ENCODE data around the gene CACNA2D3. TPM values are rescaled to one million over a fixed set of nuclear protein-coding genes. Genes with fewer than 3 reads are reported as not detected.

Gene CACNA2D3
- total and polyA plus RNA-seq, 2 experiments from 2014 or later: 0.30 to 0.43 TPM

GRCh38 chr3:54931182-54931581 is 808.8 kb downstream of the CACNA2D3 start:
- no peak overlapping the region for H3K4me2 ChIP-seq (ENCODE audit: unreplicated experiment)
- no peak overlapping the region for H3K4me3 ChIP-seq
- no peak overlapping the region for H3K9ac ChIP-seq
- no peaks in the 10 kb centered on the region for H3K9me2 ChIP-seq (ENCODE audit: insufficient read depth)
- no peaks in the 10 kb centered on the region for H4K20me1 ChIP-seq (ENCODE audit: insufficient read depth)
- H2AFZ ChIP-seq: no peak overlapping the region
- H3K27me3 ChIP-seq (replicated peaks; ENCODE audit: insufficient read depth): no peaks in the 10 kb centered on the region
- in situ Hi-C loops (cut with MboI): no loop called here
- H3K9me3 ChIP-seq (ENCODE audit: low read depth): no peaks in the 10 kb centered on the region
- no peaks in the 10 kb centered on the region for H3K4me1 ChIP-seq (ENCODE audit: insufficient read depth)
- H3K79me2 ChIP-seq (ENCODE audit: insufficient read depth): no peaks in the 10 kb centered on the region
- H3K27ac ChIP-seq: no peak overlapping the region
- WGBS, 2 experiments (ENCODE audit: low coverage in 1 of 2, low lambda C conversion rate in 2 of 2, missing lambda C conversion rate in 2 of 2): 46 to 47% methylated on average over 4 of the region's 4 CpGs
- H3F3A ChIP-seq (ENCODE audit: insufficient read depth): no peaks in the 10 kb centered on the region
- no peaks in the 10 kb centered on the region for H3K36me3 ChIP-seq (ENCODE audit: low read depth)
- DNase-seq: no peak
- TF ChIP-seq EZH2 (IDR thresholded peaks at IDR 0.05; ENCODE audit: insufficient read depth, poor library complexity, severe bottlenecking): no peak
- TF ChIP-seq EZH2phosphoT487 (IDR thresholded peaks at IDR 0.05; ENCODE audit: insufficient read depth, low read depth): no peak

GRCh38 chr3:54932606-54933005 is 810.3 kb downstream of the CACNA2D3 start:
- Histone ChIP-seq H3K9me2 (ENCODE audit: insufficient read depth) (no peaks in the 10 kb centered on the region), H3K4me3 (no peak overlapping the region), H3K36me3 (ENCODE audit: low read depth) (no peaks in the 10 kb centered on the region), H4K20me1 (ENCODE audit: insufficient read depth) (no peaks in the 10 kb centered on the region), H3K27ac (no peak overlapping the region), H3K9me3 (ENCODE audit: low read depth) (no peaks in the 10 kb centered on the region), H3K4me1 (ENCODE audit: insufficient read depth) (no peaks in the 10 kb centered on the region), H3K27me3 (replicated peaks; ENCODE audit: insufficient read depth) (no peaks in the 10 kb centered on the region), H3K79me2 (ENCODE audit: insufficient read depth) (no peaks in the 10 kb centered on the region), H3K9ac (no peak overlapping the region), H3F3A (ENCODE audit: insufficient read depth) (no peaks in the 10 kb centered on the region), H2AFZ (no peak overlapping the region), H3K4me2 (ENCODE audit: unreplicated experiment) (no peak overlapping the region)
- 38 to 43% methylated on average over 4 of the region's 4 CpGs for WGBS, 2 experiments (ENCODE audit: low coverage in 1 of 2, low lambda C conversion rate in 2 of 2, missing lambda C conversion rate in 2 of 2)
- no peak for TF ChIP-seq EZH2phosphoT487 (IDR thresholded peaks at IDR 0.05; ENCODE audit: insufficient read depth, low read depth)
- no peak for TF ChIP-seq EZH2 (IDR thresholded peaks at IDR 0.05; ENCODE audit: insufficient read depth, poor library complexity, severe bottlenecking)
- in situ Hi-C loops (cut with MboI): no loop called here
- no peak for DNase-seq

GRCh38 chr3:54935869-54936268 is 813.5 kb downstream of the CACNA2D3 start:
- Histone ChIP-seq H2AFZ (no peak overlapping the region), H3K9ac (no peak overlapping the region), H3K4me2 (ENCODE audit: unreplicated experiment) (no peak overlapping the region), H3K9me2 (ENCODE audit: insufficient read depth) (no peaks in the 10 kb centered on the region), H3K9me3 (ENCODE audit: low read depth) (no peaks in the 10 kb centered on the region), H3F3A (ENCODE audit: insufficient read depth) (0 out of 2 replicates have a peak, but pooled peaks cover 4% of the 10 kb centered on the region), H3K27me3 (replicated peaks; ENCODE audit: insufficient read depth) (no peaks in the 10 kb centered on the region), H3K36me3 (ENCODE audit: low read depth) (no peaks in the 10 kb centered on the region), H4K20me1 (ENCODE audit: insufficient read depth) (no peaks in the 10 kb centered on the region), H3K4me3 (no peak overlapping the region), H3K4me1 (ENCODE audit: insufficient read depth) (no peaks in the 10 kb centered on the region), H3K27ac (no peak overlapping the region), H3K79me2 (ENCODE audit: insufficient read depth) (no peaks in the 10 kb centered on the region)
- DNase-seq: no peak
- TF ChIP-seq EZH2phosphoT487 (IDR thresholded peaks at IDR 0.05; ENCODE audit: insufficient read depth, low read depth): no peak
- TF ChIP-seq EZH2 (IDR thresholded peaks at IDR 0.05; ENCODE audit: insufficient read depth, poor library complexity, severe bottlenecking): no peak
- in situ Hi-C loops (cut with MboI): no loop called here
- WGBS, 2 experiments (ENCODE audit: low coverage in 1 of 2, low lambda C conversion rate in 2 of 2, missing lambda C conversion rate in 2 of 2): 71 to 76% methylated on average over 3 of the region's 3 CpGs

- no peaks in the 10 kb centered on the region for H3K36me3 ChIP-seq (ENCODE audit: low read depth)
- no peak overlapping the region for H3K9ac ChIP-seq
- H3K9me2 ChIP-seq (ENCODE audit: insufficient read depth): no peaks in the 10 kb centered on the region
- 82 to 88% methylated on average over 5 of the region's 5 CpGs for WGBS, 2 experiments (ENCODE audit: low coverage in 1 of 2, low lambda C conversion rate in 2 of 2, missing lambda C conversion rate in 2 of 2)
- no peaks in the 10 kb centered on the region for H4K20me1 ChIP-seq (ENCODE audit: insufficient read depth)
- no peaks in the 10 kb centered on the region for H3K27me3 ChIP-seq (replicated peaks; ENCODE audit: insufficient read depth)
- H3K27ac ChIP-seq: no peak overlapping the region
- no peaks in the 10 kb centered on the region for H3K4me1 ChIP-seq (ENCODE audit: insufficient read depth)
- no peaks in the 10 kb centered on the region for H3K9me3 ChIP-seq (ENCODE audit: low read depth)
- peak; percentile 24 for DNase-seq
- H3K4me2 ChIP-seq (ENCODE audit: unreplicated experiment): no peak overlapping the region
- in situ Hi-C loops (cut with MboI): no loop called here
- TF ChIP-seq EZH2phosphoT487 (IDR thresholded peaks at IDR 0.05; ENCODE audit: insufficient read depth, low read depth): no peak
- no peak overlapping the region for H3K4me3 ChIP-seq
- no peak overlapping the region for H2AFZ ChIP-seq
- H3K79me2 ChIP-seq (ENCODE audit: insufficient read depth): no peaks in the 10 kb centered on the region
- 0 out of 2 replicates have a peak, but pooled peaks cover 4% of the 10 kb centered on the region for H3F3A ChIP-seq (ENCODE audit: insufficient read depth)
Observed at GRCh38 chr3:54936561-54936960, 814.2 kb downstream of the CACNA2D3 start.
